Stimulated activated CD4-positive, alpha-beta T cell treated with anti-CD3 and anti-CD28 coated beads, Interleukin-2, amount 100 ng/mL, for 48 hours (primary cell): ENCODE measurements around the gene GRPR.
"Not testable (repeated sequence)": the region's sequence is repeated elsewhere in the genome, so short reads cannot be mapped to it uniquely, and the experiment has no call there.

Experiments
- DNase-seq, 2 donors: peaks; one replicate each; pipeline ENCODE4 v3.0.0-alpha.2; 2020

GRPR gene

DNA sequence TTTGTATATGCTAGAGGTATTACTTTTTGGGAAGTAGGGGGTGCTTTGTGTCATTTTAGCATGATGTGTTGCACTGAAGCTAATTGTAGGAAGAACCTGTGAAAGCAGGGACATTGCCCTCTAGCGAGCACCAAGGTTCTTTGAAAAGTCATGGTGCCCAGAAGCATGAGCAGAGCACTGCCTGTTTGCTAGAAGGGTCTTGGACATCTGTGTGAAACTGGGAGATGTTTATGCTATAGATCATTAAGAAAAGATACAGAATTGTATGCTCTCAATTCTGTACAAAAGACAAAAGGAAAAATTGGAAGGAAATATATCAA, 14.7 kb downstream of the GRPR start:
- DNase-seq = no peak

- no peak for DNase-seq
These were observed 17.1 kb downstream of the GRPR start for GRCh38 chrX:16140448-16140847.

DNA sequence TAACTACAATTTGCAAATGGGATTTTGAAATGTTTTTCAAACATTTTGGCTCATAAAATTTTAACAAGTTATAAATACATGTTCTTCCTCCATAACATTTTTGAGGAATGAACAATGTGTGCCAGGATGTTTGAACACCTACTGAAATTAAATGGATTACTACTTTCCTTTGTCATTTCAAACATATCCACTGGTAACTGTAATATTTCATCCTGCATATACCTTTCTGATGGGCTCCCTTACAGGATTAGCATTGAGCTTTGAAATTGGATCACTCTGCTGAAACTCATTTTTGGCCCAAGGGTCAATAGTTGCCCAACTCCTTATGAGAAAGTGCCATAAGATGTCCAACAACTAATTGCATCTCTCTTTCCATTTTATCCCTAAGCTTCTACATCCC, 17.6 kb downstream of the GRPR start:
- no peak for DNase-seq

DNA sequence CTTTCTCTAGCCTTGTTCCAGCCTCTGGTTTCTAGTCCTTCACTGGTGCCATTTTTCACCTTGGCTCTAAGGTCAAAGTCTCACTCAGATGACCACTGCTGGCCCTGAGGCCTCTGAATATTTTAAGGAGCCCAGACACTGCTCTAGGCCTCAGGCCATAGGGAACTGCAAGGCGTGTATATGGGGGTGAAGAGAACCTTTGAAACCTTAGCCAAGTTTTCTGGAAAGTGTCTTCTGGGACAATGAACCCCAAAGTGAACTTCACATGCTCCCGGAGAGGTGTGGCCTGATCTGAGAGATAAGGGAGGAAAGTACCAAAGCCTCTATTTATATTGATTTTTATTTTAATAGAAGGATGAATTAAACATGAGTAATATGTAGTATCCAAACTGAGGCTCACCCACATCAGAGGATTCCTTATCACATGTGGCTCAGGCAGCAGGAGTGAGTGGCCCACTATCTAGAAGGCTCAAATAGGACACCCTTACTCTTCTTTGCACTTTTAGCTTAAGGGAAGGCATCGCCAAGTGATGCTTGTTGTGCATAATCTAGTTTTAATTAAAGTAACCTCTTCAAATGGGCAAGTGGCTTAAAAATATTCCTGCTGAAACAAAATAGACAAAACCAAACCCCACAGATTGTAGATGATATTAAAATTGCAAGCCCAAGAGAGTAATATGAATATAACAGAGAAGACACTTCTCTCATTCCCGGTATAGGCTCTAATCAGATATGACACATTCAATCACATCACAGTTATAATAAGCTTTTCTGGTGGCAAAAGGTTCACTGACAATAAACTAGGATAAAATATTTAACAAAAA, 18.3 kb downstream of the GRPR start:
- DNase-seq = no peak

DNA sequence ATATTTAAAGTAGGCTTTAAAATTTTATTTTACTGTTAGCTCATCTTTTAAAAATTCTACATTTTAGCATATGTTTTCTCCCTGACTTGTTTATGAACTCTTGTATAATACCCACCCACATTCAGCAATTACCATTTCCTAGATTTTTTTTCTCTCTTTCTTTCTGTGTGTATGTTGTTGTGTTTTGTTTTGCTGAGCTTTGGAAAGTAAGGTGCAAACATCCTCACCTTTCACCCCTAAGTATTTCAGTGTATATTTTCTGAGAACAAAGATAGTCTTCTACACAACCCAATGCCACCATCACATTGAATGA, 18.8 kb downstream of the GRPR start:
- DNase-seq = no peak

DNA sequence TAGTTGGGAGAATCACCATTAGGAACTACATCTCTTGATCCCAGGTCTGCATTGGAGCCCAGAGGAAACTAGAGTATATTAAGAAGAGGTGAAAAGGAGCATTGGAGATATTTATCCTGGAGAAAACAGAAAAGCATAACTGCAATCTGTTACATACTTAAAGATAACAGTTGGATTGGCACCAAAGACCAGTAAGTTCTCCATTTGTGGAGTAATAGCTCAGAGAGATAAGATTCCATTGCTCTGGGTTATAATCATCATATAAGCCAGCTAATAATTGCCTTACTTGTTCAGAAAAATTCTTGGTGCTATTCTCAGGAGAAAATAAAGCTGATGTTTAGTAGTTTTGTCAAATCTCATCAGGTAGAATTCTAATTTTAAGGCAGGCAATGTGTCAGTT, 20.6 kb downstream of the GRPR start:
- DNase-seq = no peak

DNA sequence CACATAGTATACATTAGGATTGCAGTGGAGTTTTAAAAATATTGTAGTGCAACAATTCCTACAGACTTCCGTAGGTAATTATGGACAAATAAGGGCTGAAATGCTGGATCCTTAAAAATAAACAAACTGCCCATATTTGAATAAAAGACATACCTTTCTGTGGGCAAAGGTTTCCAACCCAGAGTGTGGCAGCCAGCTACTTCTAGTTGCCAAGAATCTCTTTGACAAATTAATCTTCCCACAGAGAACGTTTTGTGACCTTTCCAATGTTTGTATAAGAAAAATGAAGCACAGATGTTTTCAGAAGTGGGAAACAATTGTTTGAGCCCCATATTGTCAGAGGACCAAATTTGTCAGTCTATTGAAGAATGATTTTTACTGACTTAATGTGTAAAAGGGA, 21.1 kb downstream of the GRPR start:
- DNase-seq = no peak

GRCh38 chrX:16145093-16145492, 21.7 kb downstream of the GRPR start:
- not testable (repeated sequence) for DNase-seq

DNA sequence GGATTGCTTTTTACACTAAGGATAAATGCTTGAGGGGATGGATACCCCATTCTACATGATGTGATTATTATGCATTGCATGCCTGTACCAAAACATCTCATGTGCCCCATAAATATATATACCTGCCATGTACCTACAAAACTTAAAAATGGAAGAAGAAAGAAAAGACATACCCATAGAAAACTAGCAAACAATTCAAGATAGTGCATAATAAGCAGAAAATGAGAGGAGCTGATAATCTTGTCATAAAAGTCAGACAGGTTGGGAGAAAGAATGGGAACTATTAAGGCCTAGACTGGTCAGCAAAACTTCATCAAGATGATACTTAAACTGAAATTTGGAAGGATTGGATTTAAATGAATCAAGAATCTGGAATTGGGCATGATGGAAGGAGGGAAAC, 22.3 kb downstream of the GRPR start:
- no peak for DNase-seq

GRCh38 chrX:16148896-16149295, 25.5 kb downstream of the GRPR start:
- no peak for DNase-seq

DNA sequence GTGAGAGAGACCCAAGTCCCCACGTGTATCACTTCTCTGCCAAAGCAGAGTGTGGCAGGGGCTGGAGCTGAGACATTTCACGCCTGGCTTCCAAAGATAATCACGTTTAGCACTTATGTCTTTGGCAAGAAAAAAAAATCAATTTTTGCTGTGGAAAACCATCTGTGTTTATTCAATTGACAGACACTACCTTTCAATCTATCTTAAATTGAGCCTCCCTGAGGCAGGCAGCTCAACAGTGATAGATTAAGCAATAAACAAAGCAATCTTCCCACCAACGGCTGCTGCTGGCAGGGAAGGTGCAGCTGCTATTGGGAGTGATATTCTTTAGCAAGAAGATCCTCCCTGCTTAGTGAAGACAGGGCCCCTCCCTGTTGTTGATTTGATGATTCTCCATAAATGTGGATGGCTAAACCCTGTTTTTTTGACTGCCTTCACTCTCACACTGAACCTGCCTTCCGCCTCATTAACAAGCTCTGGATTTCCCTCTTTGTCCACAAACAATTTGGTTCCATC, 32.3 kb downstream of the GRPR start:
- no peak for DNase-seq

- DNase-seq = no peak
These were observed 33.4 kb downstream of the GRPR start for GRCh38 chrX:16156692-16157331.

DNA sequence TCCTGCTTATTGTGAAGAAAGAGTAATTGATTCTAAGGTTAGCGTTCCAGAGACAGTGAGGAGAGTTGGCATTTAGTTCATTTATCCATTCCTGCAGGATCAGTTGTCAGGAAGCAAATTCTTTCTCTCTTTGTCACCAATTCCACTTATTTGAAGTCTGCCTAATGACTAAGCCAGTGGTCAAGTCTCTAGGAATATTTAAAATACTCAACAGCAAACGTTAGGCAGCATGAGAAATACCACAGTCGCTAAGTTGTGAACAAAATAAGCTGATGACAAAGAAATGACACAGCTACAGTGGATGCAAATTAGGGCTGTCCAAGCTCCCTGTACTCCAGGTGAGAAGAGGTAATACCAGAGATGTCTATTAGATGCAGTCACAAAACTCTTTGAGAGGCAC, 37.4 kb downstream of the GRPR start:
- no peak for DNase-seq

DNA sequence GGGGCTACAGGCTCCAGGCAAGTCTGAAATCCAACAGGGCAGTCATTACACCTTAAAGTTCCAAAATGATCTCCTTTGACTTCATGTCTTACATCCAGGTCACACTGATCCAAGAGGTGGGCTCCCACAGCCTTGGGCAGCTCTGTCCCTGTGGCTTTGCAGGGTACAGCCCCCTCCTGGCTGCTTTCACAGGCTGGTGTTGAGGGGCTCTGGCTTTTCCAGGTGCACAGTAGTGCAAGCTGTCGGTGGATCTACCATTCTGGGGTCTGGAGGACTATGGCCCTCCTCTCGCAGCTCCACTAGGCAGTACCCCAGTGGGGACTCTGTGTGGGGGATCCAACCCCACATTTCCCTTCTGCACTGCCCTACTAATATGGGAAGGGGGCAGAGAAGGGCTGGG, 37.8 kb downstream of the GRPR start:
- not testable (repeated sequence) for DNase-seq

- DNase-seq = no peak
These were observed 39.0 kb downstream of the GRPR start for GRCh38 chrX:16162391-16162790.

GRCh38 chrX:16164748-16165147, 41.4 kb downstream of the GRPR start:
- DNase-seq = no peak

DNA sequence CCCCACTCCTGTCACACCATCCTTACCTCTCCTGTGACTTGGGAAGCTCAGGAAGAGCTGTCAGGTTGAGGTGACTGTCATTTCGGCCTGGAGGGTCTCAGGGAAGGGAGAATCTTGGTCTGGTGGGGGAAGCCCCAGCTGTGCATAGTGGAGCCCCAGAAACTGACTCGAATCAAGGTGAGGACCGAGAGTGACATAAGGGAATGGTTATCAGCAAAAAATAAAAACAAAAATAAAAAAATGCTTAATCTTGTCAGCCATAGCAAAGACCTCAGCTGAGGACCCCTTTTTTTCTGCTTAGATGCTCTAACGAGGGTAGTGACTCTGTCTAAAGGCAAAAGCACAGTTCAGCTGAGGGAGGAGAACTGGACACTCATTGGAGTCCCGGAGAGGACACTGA, 43.8 kb downstream of the GRPR start, which contains the start of gene MAGEB17:
TSS of gene MAGEB17 (plus strand) at position 301 of the 400 bp plus-strand sequence. CDS start 2,902 bp downstream, outside the sequence.
- no peak for DNase-seq

GRCh38 chrX:16171039-16171438, 47.7 kb downstream of the GRPR start:
- DNase-seq = no peak

GRCh38 chrX:16171944-16172343, 48.6 kb downstream of the GRPR start:
- no peak for DNase-seq

DNA sequence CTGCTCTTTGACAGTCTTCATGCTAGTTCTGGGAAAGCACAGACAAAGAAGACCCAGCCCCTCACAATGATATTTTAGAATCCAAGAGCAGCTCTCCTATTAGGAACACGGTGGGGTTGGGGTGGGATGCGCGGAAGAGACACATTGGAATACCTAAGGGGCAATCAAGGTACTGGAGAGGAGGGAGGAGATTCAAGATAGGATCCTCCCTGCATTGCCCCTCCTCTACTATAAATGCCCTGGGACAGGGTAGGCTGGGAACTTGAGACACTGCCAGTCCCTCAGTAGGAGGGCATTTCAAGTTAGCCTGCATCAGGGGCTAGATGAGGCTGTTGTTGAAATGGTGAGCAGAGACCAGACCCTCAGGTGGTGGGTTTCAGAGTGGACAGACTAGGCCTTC, 49.0 kb downstream of the GRPR start:
- no peak for DNase-seq

GRCh38 chrX:16175329-16176061, 52.1 kb downstream of the GRPR start:
- DNase-seq = no peak

DNA sequence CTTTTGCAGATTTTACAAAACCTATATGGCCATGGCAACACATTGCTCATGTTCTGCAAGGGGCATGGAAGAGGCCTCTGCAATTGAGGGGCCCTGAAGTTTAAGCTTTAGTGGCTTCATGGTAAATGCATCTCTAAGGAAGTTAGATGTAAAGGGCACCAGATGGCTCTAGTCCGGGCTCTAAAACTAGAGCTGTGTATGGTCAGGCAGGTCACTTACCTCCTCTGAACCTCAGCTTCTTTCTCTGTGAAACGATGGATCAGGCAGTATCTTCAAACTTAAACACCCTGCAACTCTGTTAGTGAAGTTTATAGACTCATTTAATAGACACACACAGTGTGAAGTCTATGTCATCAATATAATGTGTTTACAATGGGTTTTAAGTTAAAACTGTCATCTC, 53.9 kb downstream of the GRPR start:
- DNase-seq = no peak

- not testable (repeated sequence) for DNase-seq
These were observed 60.5 kb downstream of the GRPR start for GRCh38 chrX:16183843-16184242.

DNA sequence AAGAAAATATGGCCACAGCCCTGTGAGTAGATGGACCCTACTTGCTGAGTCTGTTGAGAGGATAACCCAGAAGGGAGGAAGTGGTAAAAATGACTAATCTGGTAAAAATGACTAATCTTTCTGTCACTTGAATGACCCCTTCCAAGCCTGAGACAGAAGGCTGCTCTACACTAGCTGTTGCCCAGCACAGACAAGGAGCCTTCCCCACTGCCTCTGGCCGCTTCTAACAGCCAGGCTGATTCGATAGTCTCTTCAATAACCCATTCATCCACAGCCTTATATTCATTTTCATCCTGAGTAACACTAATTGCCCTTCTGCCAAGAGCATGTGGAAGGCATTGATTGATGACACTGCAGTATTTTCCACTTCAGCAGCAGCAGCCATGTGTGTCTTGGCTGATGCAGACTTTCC, 62.4 kb downstream of the GRPR start:
- no peak for DNase-seq
